Caco-2 (cell line): ENCODE measurements around the gene ZDHHC3. TPM values are rescaled to one million over a fixed set of nuclear protein-coding genes. Genes with fewer than 3 reads are reported as not detected.

ENCODE experiments used
- BruUV-seq: library from RNA; stranded (reverse); fragments of 400-500 nt; replicated peaks from 2 replicates; lab custom pipeline; 2021; lab: Mats Ljungman, UMichigan
- CTCF ChIA-PET: fragments of 300-600 bp; sonication (Branson Sonifier 250); formaldehyde crosslinking; loops from one replicate; lab custom pipeline; 2022; ENCODE audit warnings: antibody characterized with exemption; lab: Charles Lee
- POLR2A ChIA-PET: fragments of 300-600 bp; sonication (Branson Sonifier 250); formaldehyde crosslinking; loops from one replicate; lab custom pipeline; 2022; ENCODE audit warnings: antibody characterized with exemption; lab: Charles Lee
- DNase-seq, 2 experiments: peaks; one replicate each; pipeline versions ENCODE4 v3.0.0 to v3.0.0-alpha.2; 2020 to 2022
- H3K27me3 ChIP-seq: replicated peaks from 2 replicates; pipeline ENCODE4 v1.6.0; 2011; ENCODE audit warnings: low read length; ENCODE audit not compliant: control insufficient read depth, insufficient read depth
- H3K36me3 ChIP-seq: 2 replicates; pipeline ENCODE4 v1.5.1; 2011; ENCODE audit warnings: low read length; ENCODE audit not compliant: control insufficient read depth, insufficient read depth
- H3K4me1 ChIP-seq: fragments of 250-450 bp; sonication (Bioruptor Pico); 2 replicates; pipeline ENCODE4 v1.5.1; 2020; ENCODE audit warnings: mild to moderate bottlenecking
- H3K4me3 ChIP-seq: 2 replicates; pipeline ENCODE4 v1.5.1; 2011; ENCODE audit warnings: low read depth, mild to moderate bottlenecking, control low read depth, low read length
- H3K9me3 ChIP-seq: fragments of 250-450 bp; sonication (Bioruptor Pico); 2 replicates; pipeline ENCODE4 v1.5.1; 2020; ENCODE audit warnings: mild to moderate bottlenecking, moderate library complexity
- H3K27ac Mint-ChIP-seq: one replicate; pipeline ENCODE4 v1.8.0; 2022; ENCODE audit warnings: mixed read lengths; ENCODE audit not compliant: unreplicated experiment
- H3K27me3 Mint-ChIP-seq: one replicate; pipeline ENCODE4 v1.8.0; 2022; ENCODE audit warnings: mixed read lengths; ENCODE audit not compliant: insufficient read depth, unreplicated experiment
- H3K36me3 Mint-ChIP-seq: one replicate; pipeline ENCODE4 v1.8.0; 2022; ENCODE audit warnings: mild to moderate bottlenecking, mixed read lengths; ENCODE audit not compliant: insufficient read depth, unreplicated experiment
- H3K4me1 Mint-ChIP-seq: one replicate; pipeline ENCODE4 v1.8.0; 2022; ENCODE audit warnings: low read depth, mixed read lengths; ENCODE audit not compliant: unreplicated experiment
- H3K4me3 Mint-ChIP-seq: one replicate; pipeline ENCODE4 v1.8.0; 2022; ENCODE audit warnings: mild to moderate bottlenecking, moderate library complexity, mixed read lengths; ENCODE audit not compliant: unreplicated experiment
- H3K9me3 Mint-ChIP-seq: one replicate; pipeline ENCODE4 v1.8.0; 2022; ENCODE audit warnings: mixed read lengths; ENCODE audit not compliant: unreplicated experiment
- CTCF ChIP-seq, 2 experiments: fragments of 200-600 bp in 1 of 2; IDR thresholded peaks; 1 replicate in 1 of 2; 2 replicates in 1 of 2; pipeline versions ENCODE4 v1.5.1 to v1.8.0; 2011 to 2022; ENCODE audit warnings: antibody characterized with exemption in 1 of 2, control low read depth in 1 of 2, inconsistent platforms in 1 of 2, low read depth in 1 of 2, low read length in 1 of 2, mild to moderate bottlenecking in 1 of 2, moderate library complexity in 1 of 2; ENCODE audit not compliant: insufficient read depth in 1 of 2, severe bottlenecking in 1 of 2, unreplicated experiment in 1 of 2
- intact Hi-C: fragments of 100-400 bp; cut with micrococcal nuclease; formaldehyde crosslinking; loops from one replicate; pipeline ENCODE4 v1.10.0; 2022; ENCODE audit not compliant: unreplicated experiment
- total RNA-seq: library from RNA; stranded (reverse); gene quantifications from 2 replicates; pipeline ENCODE4 v1.2.3, GENCODE V29; 2022

ZDHHC3 gene
- total RNA-seq, 1 experiment from 2014 or later = 71.3 TPM

DNA sequence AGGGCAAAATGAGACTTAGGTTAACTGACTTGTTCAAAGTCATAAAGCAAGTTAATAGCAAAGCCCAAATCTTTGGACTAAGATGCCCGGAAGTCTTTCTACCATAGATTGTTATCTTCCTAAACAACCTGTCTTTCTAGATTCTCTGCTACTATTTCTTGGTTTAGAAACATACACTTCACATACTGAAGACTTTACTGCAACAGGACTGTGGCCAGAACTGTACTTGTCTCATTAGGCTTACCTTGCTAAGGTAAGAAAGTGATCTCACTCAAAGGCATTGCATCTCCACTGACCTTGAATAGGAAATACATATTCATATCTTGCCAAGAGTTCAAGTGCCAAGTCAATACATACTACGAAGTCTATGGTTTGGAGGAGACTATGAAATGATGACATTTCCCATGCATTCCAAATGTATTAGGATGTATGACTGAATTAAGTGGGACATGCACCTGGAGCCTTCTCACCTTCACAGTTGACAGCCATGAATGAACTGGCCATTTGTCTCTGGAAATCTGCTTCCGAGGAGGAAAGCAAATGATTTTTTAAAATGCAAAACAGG, 5.0 kb downstream of the ZDHHC3 start:
- no peaks in the 10 kb centered on the region for H3K36me3 ChIP-seq

DNA sequence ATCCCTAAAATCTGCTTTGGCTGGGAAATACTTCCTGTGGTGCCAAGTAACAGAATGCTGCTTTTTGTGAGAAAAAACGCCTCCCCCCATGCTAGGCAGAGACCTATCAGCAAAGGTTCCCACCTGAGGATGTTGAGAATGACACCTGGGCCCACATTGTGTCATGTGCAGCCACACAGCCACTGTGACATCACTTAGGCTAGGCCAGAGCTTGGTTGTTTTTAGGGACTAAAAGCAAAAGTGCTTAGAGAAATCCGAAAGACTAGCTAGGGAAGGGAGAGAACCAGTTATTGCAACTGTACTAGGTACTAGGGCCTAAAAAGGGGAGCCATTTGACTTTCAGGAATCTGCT, 6.2 kb downstream of the ZDHHC3 start:
- H3K27me3 ChIP-seq = no peaks in the 10 kb centered on the region
- H3K9me3 ChIP-seq = no peaks in the 10 kb centered on the region
- intact Hi-C loops = no loop called here
- H3K4me1 ChIP-seq = peaks cover 38% of the 10 kb centered on the region
- H3K4me3 Mint-ChIP-seq = no peak overlapping the region
- no peaks in the 10 kb centered on the region for H3K27me3 Mint-ChIP-seq
- BruUV-seq = no TSS peak
- ChIA-PET POLR2A (no interaction called here), CTCF (no interaction called here)
- H3K27ac Mint-ChIP-seq = no peak overlapping the region
- DNase-seq = no peak
- no peaks in the 10 kb centered on the region for H3K36me3 ChIP-seq
- TF ChIP-seq CTCF (IDR thresholded peaks at IDR 0.05; ENCODE audit: insufficient read depth in 1 of 2, low read depth in 1 of 2, low read length in 1 of 2, severe bottlenecking in 1 of 2, unreplicated experiment in 1 of 2) = no peak
- no peak overlapping the region for H3K4me3 ChIP-seq
- peaks cover 8% of the 10 kb centered on the region for H3K4me1 Mint-ChIP-seq
- no peaks in the 10 kb centered on the region for H3K36me3 Mint-ChIP-seq
- no peaks in the 10 kb centered on the region for H3K9me3 Mint-ChIP-seq

More for the DNA sequence above, 5.0 kb downstream of the ZDHHC3 start:
- H3K4me1 ChIP-seq = peaks cover 38% of the 10 kb centered on the region
- Mint-ChIP-seq H3K9me3 (no peaks in the 10 kb centered on the region), H3K27me3 (no peaks in the 10 kb centered on the region), H3K4me1 (peaks cover 14% of the 10 kb centered on the region), H3K36me3 (peaks cover 9% of the 10 kb centered on the region), H3K27ac (no peak overlapping the region), H3K4me3 (no peak overlapping the region)
- no peak overlapping the region for H3K4me3 ChIP-seq
- POLR2A ChIA-PET = no interaction called here
- DNase-seq = no peak
- H3K9me3 ChIP-seq = no peaks in the 10 kb centered on the region
- TF ChIP-seq CTCF (IDR thresholded peaks at IDR 0.05; ENCODE audit: insufficient read depth in 1 of 2, low read depth in 1 of 2, low read length in 1 of 2, severe bottlenecking in 1 of 2, unreplicated experiment in 1 of 2) = no peak
- no peaks in the 10 kb centered on the region for H3K27me3 ChIP-seq
- CTCF ChIA-PET = no interaction called here
- intact Hi-C loops = no loop called here
- no TSS peak for BruUV-seq

DNA sequence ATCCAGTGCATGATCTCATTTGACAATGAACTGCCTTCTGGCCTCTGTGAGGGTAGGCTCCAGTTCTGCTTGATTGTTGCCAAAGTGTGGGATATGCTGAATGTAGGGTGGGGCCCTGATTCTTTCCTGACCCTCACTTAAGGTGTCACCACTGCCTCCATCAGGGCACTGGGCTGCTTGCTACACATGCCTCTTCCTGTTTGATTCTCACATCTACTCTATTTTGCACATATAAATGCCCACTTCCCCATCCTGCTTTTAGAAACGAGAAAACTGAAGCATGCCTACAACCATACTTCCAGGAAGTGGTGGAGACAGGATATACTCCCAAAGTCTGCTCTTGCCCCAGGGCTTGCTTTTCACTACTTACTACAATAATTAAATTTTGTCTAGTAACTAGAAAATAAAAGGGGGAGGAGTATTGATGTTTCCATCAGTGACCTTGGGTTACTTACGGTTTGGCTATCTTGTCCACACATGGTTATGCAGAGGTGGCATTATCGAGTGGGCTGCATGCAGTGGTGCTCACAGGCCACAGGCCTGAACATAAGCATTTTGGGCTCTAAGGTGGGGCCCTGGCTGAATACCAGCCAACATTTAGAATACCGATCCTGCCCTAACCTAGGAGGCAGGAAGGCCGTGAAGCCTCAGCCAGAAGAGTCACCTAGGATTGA, 6.7 kb downstream of the ZDHHC3 start:
- ChIA-PET CTCF (no interaction called here), POLR2A (no interaction called here)
- H3K4me1 ChIP-seq = peaks cover 33% of the 10 kb centered on the region
- H3K27me3 Mint-ChIP-seq = no peaks in the 10 kb centered on the region
- H3K27ac Mint-ChIP-seq = no peak overlapping the region
- no peaks in the 10 kb centered on the region for H3K27me3 ChIP-seq
- no peak for TF ChIP-seq CTCF (IDR thresholded peaks at IDR 0.05; ENCODE audit: insufficient read depth in 1 of 2, low read depth in 1 of 2, low read length in 1 of 2, severe bottlenecking in 1 of 2, unreplicated experiment in 1 of 2)
- H3K4me3 ChIP-seq = no peak overlapping the region
- no peaks in the 10 kb centered on the region for H3K36me3 Mint-ChIP-seq
- no peaks in the 10 kb centered on the region for H3K9me3 Mint-ChIP-seq
- H3K4me3 Mint-ChIP-seq = no peak overlapping the region
- no peak for DNase-seq
- H3K36me3 ChIP-seq = no peaks in the 10 kb centered on the region
- intact Hi-C loops = no loop called here
- BruUV-seq = no TSS peak
- H3K4me1 Mint-ChIP-seq = peaks cover 3% of the 10 kb centered on the region
- no peaks in the 10 kb centered on the region for H3K9me3 ChIP-seq
